ENCODE measurements around the gene FAF1.

The FAF1 gene

GRCh38 chr1:50497007-50497406 is 463.1 kb downstream of the FAF1 start:
- Histone ChIP-seq H3K27ac (ENCODE audit: low read depth, low read length) (no peak overlapping the region), H3K9ac (ENCODE audit: low read depth, low read length) (no peak overlapping the region), H3K4me3 (ENCODE audit: low read depth, low read length) (no peak overlapping the region), H3K9me3 (ENCODE audit: control insufficient read depth, insufficient read depth, low read length) (no peaks in the 10 kb centered on the region; the same call in 1 of the 2 replicates), H3K27me3 (ENCODE audit: control insufficient read depth, insufficient read depth, low read length) (no peaks in the 10 kb centered on the region), H3K4me1 (ENCODE audit: control insufficient read depth, insufficient read depth, low read length) (no peaks in the 10 kb centered on the region), H3K36me3 (ENCODE audit: control insufficient read depth, insufficient read depth, low read length) (no peaks in the 10 kb centered on the region)

- Histone ChIP-seq H3K27me3 (ENCODE audit: control insufficient read depth, insufficient read depth, low read length) (no peaks in the 10 kb centered on the region), H3K4me3 (ENCODE audit: low read depth, low read length) (no peak overlapping the region), H3K9me3 (ENCODE audit: control insufficient read depth, insufficient read depth, low read length) (no peaks in the 10 kb centered on the region; the same call in 1 of the 2 replicates), H3K36me3 (ENCODE audit: control insufficient read depth, insufficient read depth, low read length) (peaks cover 8% of the 10 kb centered on the region), H3K27ac (ENCODE audit: low read depth, low read length) (no peak overlapping the region), H3K9ac (ENCODE audit: low read depth, low read length) (no peak overlapping the region), H3K4me1 (ENCODE audit: control insufficient read depth, insufficient read depth, low read length) (no peaks in the 10 kb centered on the region)
These were observed 466.4 kb downstream of the FAF1 start for GRCh38 chr1:50493710-50494109.

GRCh38 chr1:50492142-50492541 is 467.9 kb downstream of the FAF1 start:
- Histone ChIP-seq H3K36me3 (ENCODE audit: control insufficient read depth, insufficient read depth, low read length) (peaks cover 8% of the 10 kb centered on the region), H3K27ac (ENCODE audit: low read depth, low read length) (no peak overlapping the region), H3K9ac (ENCODE audit: low read depth, low read length) (no peak overlapping the region), H3K9me3 (ENCODE audit: control insufficient read depth, insufficient read depth, low read length) (no peaks in the 10 kb centered on the region; the same call in 1 of the 2 replicates), H3K27me3 (ENCODE audit: control insufficient read depth, insufficient read depth, low read length) (no peaks in the 10 kb centered on the region), H3K4me1 (ENCODE audit: control insufficient read depth, insufficient read depth, low read length) (no peaks in the 10 kb centered on the region), H3K4me3 (ENCODE audit: low read depth, low read length) (no peak overlapping the region)

DNA sequence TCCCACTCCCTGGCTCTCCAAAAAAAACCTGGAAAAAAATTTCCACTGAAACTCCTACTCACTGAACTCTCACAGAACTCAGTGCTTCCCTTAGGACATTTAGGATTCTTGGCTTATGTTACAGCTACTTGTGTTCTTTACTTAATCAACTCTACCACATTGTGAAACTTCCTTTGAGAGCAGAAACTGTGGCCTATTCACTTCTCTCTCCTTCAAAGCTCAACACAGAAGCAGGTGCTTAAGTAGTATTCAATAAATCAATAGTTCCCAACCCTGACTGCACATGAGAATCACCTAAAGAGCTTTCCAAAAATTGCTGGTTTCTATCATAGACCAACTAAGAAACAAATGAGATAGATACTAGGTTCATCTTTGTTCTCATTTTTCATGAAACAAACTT is 468.9 kb downstream of the FAF1 start:
- no peaks in the 10 kb centered on the region for H3K4me1 ChIP-seq (ENCODE audit: control insufficient read depth, insufficient read depth, low read length)
- no peak overlapping the region for H3K4me3 ChIP-seq (ENCODE audit: low read depth, low read length)
- no peaks in the 10 kb centered on the region for H3K9me3 ChIP-seq (ENCODE audit: control insufficient read depth, insufficient read depth, low read length)
- peaks cover 8% of the 10 kb centered on the region for H3K36me3 ChIP-seq (ENCODE audit: control insufficient read depth, insufficient read depth, low read length)
- H3K9ac ChIP-seq (ENCODE audit: low read depth, low read length): no peak overlapping the region
- no peaks in the 10 kb centered on the region for H3K27me3 ChIP-seq (ENCODE audit: control insufficient read depth, insufficient read depth, low read length)
- H3K27ac ChIP-seq (ENCODE audit: low read depth, low read length): no peak overlapping the region

- H3K4me3 ChIP-seq (ENCODE audit: low read depth, low read length): no peak overlapping the region
- no peaks in the 10 kb centered on the region for H3K27me3 ChIP-seq (ENCODE audit: control insufficient read depth, insufficient read depth, low read length)
- H3K27ac ChIP-seq (ENCODE audit: low read depth, low read length): no peak overlapping the region
- H3K4me1 ChIP-seq (ENCODE audit: control insufficient read depth, insufficient read depth, low read length): no peaks in the 10 kb centered on the region
- H3K36me3 ChIP-seq (ENCODE audit: control insufficient read depth, insufficient read depth, low read length): peaks cover 8% of the 10 kb centered on the region
- no peak overlapping the region for H3K9ac ChIP-seq (ENCODE audit: low read depth, low read length)
- H3K9me3 ChIP-seq (ENCODE audit: control insufficient read depth, insufficient read depth, low read length): no peaks in the 10 kb centered on the region
These were observed 469.4 kb downstream of the FAF1 start for GRCh38 chr1:50490640-50491039.

- H3K9ac ChIP-seq (ENCODE audit: low read depth, low read length): no peak overlapping the region
- peaks cover 8% of the 10 kb centered on the region for H3K36me3 ChIP-seq (ENCODE audit: control insufficient read depth, insufficient read depth, low read length)
- no peaks in the 10 kb centered on the region for H3K27me3 ChIP-seq (ENCODE audit: control insufficient read depth, insufficient read depth, low read length)
- no peaks in the 10 kb centered on the region for H3K9me3 ChIP-seq (ENCODE audit: control insufficient read depth, insufficient read depth, low read length)
- H3K4me1 ChIP-seq (ENCODE audit: control insufficient read depth, insufficient read depth, low read length): no peaks in the 10 kb centered on the region
- H3K27ac ChIP-seq (ENCODE audit: low read depth, low read length): no peak overlapping the region
- H3K4me3 ChIP-seq (ENCODE audit: low read depth, low read length): no peak overlapping the region
These were observed 471.2 kb downstream of the FAF1 start for GRCh38 chr1:50488876-50489275.

GRCh38 chr1:50488356-50488755 is 471.7 kb downstream of the FAF1 start:
- Histone ChIP-seq H3K4me1 (ENCODE audit: control insufficient read depth, insufficient read depth, low read length) (no peaks in the 10 kb centered on the region), H3K9ac (ENCODE audit: low read depth, low read length) (no peak overlapping the region), H3K9me3 (ENCODE audit: control insufficient read depth, insufficient read depth, low read length) (no peaks in the 10 kb centered on the region), H3K27ac (ENCODE audit: low read depth, low read length) (no peak overlapping the region), H3K4me3 (ENCODE audit: low read depth, low read length) (no peak overlapping the region), H3K27me3 (ENCODE audit: control insufficient read depth, insufficient read depth, low read length) (no peaks in the 10 kb centered on the region), H3K36me3 (ENCODE audit: control insufficient read depth, insufficient read depth, low read length) (peaks cover 8% of the 10 kb centered on the region)

DNA sequence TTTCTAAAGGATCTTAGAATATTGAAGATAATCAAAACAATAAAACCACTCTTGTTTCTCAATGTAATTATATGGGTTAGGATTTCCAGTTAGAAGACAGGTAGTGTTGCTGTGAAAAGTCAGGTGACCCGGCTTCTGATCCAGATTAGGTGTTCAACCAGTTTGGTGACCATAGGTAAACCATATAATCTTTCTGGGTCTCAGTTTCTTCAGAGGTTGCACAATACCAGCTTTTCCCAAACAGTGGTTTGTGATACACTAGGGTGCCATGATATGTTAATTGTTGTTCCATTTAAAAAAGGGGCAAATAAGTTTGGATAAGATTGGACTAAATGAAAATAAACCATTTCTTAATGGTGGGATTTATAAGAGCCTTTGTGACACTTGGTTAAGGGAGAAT is 472.3 kb downstream of the FAF1 start:
- H3K9ac ChIP-seq (ENCODE audit: low read depth, low read length): no peak overlapping the region
- no peaks in the 10 kb centered on the region for H3K9me3 ChIP-seq (ENCODE audit: control insufficient read depth, insufficient read depth, low read length)
- H3K36me3 ChIP-seq (ENCODE audit: control insufficient read depth, insufficient read depth, low read length): peaks cover 8% of the 10 kb centered on the region
- no peaks in the 10 kb centered on the region for H3K4me1 ChIP-seq (ENCODE audit: control insufficient read depth, insufficient read depth, low read length)
- H3K27me3 ChIP-seq (ENCODE audit: control insufficient read depth, insufficient read depth, low read length): no peaks in the 10 kb centered on the region
- no peak overlapping the region for H3K4me3 ChIP-seq (ENCODE audit: low read depth, low read length)
- no peak overlapping the region for H3K27ac ChIP-seq (ENCODE audit: low read depth, low read length)

DNA sequence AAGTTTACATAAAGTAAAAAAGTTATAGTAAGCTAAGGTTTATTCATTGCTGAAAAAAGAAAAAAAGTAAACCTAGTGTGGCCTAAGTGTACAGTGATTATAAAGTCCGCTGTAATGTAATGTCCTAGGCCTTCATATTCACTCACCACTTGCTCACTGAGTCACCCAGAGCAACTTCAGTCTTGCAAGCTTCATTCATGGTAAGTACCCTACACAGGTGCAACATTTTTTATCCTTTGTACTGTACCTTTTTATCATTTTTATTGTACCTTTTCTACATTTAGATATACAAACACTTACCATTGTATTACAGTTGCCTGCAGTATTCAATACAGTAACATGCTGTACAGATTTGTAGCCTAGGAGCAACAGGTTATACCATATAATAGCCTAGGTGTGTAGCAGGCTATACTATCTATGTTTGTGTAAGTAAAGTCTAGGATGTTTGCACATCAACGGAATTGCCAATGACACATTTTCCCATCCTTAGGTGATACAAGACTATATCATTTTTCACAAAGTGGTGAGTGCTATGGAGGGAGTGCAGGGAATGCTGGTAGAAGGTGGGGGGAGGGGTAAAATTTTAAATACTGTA is 478.8 kb downstream of the FAF1 start:
- no peaks in the 10 kb centered on the region for H3K9me3 ChIP-seq (ENCODE audit: control insufficient read depth, insufficient read depth, low read length)
- H3K36me3 ChIP-seq (ENCODE audit: control insufficient read depth, insufficient read depth, low read length): no peaks in the 10 kb centered on the region
- no peaks in the 10 kb centered on the region for H3K27me3 ChIP-seq (ENCODE audit: control insufficient read depth, insufficient read depth, low read length)
- H3K4me3 ChIP-seq (ENCODE audit: low read depth, low read length): no peak overlapping the region
- H3K27ac ChIP-seq (ENCODE audit: low read depth, low read length): no peak overlapping the region
- H3K4me1 ChIP-seq (ENCODE audit: control insufficient read depth, insufficient read depth, low read length): no peaks in the 10 kb centered on the region
- no peak overlapping the region for H3K9ac ChIP-seq (ENCODE audit: low read depth, low read length)

GRCh38 chr1:50476800-50477199 is 483.3 kb downstream of the FAF1 start:
- no peak overlapping the region for H3K9ac ChIP-seq (ENCODE audit: low read depth, low read length)
- H3K27ac ChIP-seq (ENCODE audit: low read depth, low read length): no peak overlapping the region
- H3K4me3 ChIP-seq (ENCODE audit: low read depth, low read length): no peak overlapping the region
- H3K9me3 ChIP-seq (ENCODE audit: control insufficient read depth, insufficient read depth, low read length): no peaks in the 10 kb centered on the region
- H3K27me3 ChIP-seq (ENCODE audit: control insufficient read depth, insufficient read depth, low read length): no peaks in the 10 kb centered on the region
- no peaks in the 10 kb centered on the region for H3K36me3 ChIP-seq (ENCODE audit: control insufficient read depth, insufficient read depth, low read length)
- peaks cover 4% of the 10 kb centered on the region; the same call in 1 of the 2 replicates for H3K4me1 ChIP-seq (ENCODE audit: control insufficient read depth, insufficient read depth, low read length)

DNA sequence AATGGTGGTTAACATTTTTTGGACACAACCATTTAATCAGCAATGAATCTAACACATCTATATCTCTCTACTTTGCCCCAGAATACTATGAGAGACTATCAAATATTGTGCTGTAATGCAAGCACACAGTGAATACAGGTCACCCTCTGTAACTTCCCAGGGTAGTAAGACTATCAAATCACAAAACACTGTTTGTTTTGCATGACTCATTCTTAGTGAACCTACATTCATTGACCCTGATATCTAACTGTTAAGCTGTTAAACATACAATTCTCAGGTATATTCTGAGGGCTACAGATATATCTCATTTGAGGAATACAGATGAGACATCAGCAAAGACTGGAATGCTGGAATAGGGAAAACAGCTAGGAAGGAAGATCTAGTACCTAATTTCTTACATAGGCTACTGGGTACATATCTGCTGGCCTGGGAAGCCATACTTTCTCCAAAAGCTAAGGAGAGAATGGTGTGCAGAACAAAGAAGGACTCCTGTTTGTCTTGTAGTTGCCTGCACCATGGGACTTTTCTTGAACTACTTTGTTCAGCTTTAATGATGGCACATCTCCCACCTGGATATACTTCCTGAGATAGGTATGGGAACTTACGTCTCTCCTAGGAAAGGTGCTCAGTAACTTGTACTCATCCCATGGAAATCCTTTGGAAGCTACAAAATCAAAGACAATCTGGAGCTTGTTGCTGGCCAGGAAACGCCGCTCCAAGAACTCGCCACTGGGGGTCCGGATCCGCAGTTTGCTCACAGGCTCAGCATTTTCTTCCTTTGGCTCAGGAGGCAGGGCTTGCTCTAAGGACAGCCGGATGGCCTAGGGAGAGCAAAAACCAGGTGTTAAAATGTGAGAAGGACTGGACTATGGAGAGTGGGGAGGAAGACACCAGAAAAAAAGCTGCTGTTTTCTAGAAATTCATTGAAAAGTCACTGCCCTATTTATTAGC is 484.9 kb downstream of the FAF1 start:
- H3K27ac ChIP-seq (ENCODE audit: low read depth, low read length): peak overlapping the region; percentile 57
- H3K27me3 ChIP-seq (ENCODE audit: control insufficient read depth, insufficient read depth, low read length): no peaks in the 10 kb centered on the region
- H3K36me3 ChIP-seq (ENCODE audit: control insufficient read depth, insufficient read depth, low read length): no peaks in the 10 kb centered on the region
- peaks cover 15% of the 10 kb centered on the region for H3K4me1 ChIP-seq (ENCODE audit: control insufficient read depth, insufficient read depth, low read length)
- H3K4me3 ChIP-seq (ENCODE audit: low read depth, low read length): no peak overlapping the region
- no peak overlapping the region for H3K9ac ChIP-seq (ENCODE audit: low read depth, low read length)
- H3K9me3 ChIP-seq (ENCODE audit: control insufficient read depth, insufficient read depth, low read length): no peaks in the 10 kb centered on the region
